SU-DHL-6 (cell line): ENCODE data around the gene ARMH3.

Experiments
- H2AFZ ChIP-seq: fragments of 200-600 bp; sonication (generic); 2 replicates; pipeline ENCODE4 v1.6.1; 2014; ENCODE audit warnings: low read depth, mild to moderate bottlenecking, moderate library complexity, mixed read lengths, antibody characterized with exemption, low read length; ENCODE audit not compliant: severe bottlenecking
- H3F3A ChIP-seq: fragments of 200-600 bp; shearing (Covaris generic); 2 replicates; pipeline ENCODE4 v1.6.0; 2016; ENCODE audit warnings: antibody characterized with exemption, mild to moderate bottlenecking; ENCODE audit not compliant: insufficient read depth
- H3K27ac ChIP-seq: fragments of 200-600 bp; sonication (generic); 2 replicates; pipeline ENCODE4 v1.5.1; 2016; ENCODE audit warnings: low read depth, mild to moderate bottlenecking, low read length, moderate library complexity, mixed read lengths
- H3K27me3 ChIP-seq: fragments of 200-600 bp; sonication (generic), shearing (Covaris generic); 2 replicates; pipeline ENCODE4 v1.6.0; 2014; ENCODE audit warnings: mild to moderate bottlenecking, low read length
- H3K36me3 ChIP-seq: fragments of 200-600 bp; sonication (generic); 2 replicates; pipeline ENCODE4 v1.6.1; 2014; ENCODE audit warnings: mild to moderate bottlenecking, low read length, mixed read lengths
- H3K4me2 ChIP-seq: fragments of 300-600, 200-600 bp; shearing (Covaris generic), sonication (generic); 2 replicates; pipeline ENCODE4 v1.6.0; 2014; ENCODE audit warnings: low read length, low read depth, mild to moderate bottlenecking; ENCODE audit not compliant: poor library complexity, severe bottlenecking
- H3K4me3 ChIP-seq: fragments of 200-600 bp; sonication (generic); 2 replicates; pipeline ENCODE4 v1.5.1; 2014; ENCODE audit warnings: antibody characterized with exemption, low read length, mild to moderate bottlenecking, mixed read lengths; ENCODE audit not compliant: insufficient read depth, poor library complexity, severe bottlenecking
- H3K79me2 ChIP-seq: fragments of 200-600 bp; sonication (generic); 2 replicates; pipeline ENCODE4 v1.6.1; 2014; ENCODE audit warnings: mild to moderate bottlenecking, low read length, moderate library complexity; ENCODE audit not compliant: insufficient read depth
- H3K9ac ChIP-seq: fragments of 200-600 bp; sonication (generic); 2 replicates; pipeline ENCODE4 v1.7.0; 2014; ENCODE audit warnings: mild to moderate bottlenecking, low read length
- H3K9me2 ChIP-seq: fragments of 200-600 bp; sonication (generic); replicated peaks from 2 replicates; pipeline ENCODE4 v1.6.1; 2014; ENCODE audit warnings: low read length; ENCODE audit not compliant: insufficient read depth
- H3K9me3 ChIP-seq: fragments of 200-600 bp; sonication (generic); 2 replicates; pipeline ENCODE4 v1.6.1; 2014; ENCODE audit warnings: low read length, mixed read lengths; ENCODE audit not compliant: insufficient read depth
- H4K20me1 ChIP-seq: fragments of 200-600 bp; sonication (generic); 2 replicates; pipeline ENCODE4 v1.6.1; 2014; ENCODE audit warnings: low read depth, mild to moderate bottlenecking, antibody characterized with exemption, low read length, moderate library complexity, mixed read lengths
- EZH2phosphoT487 ChIP-seq: fragments of 200-600 bp; sonication (generic), shearing (Covaris generic); conservative IDR thresholded peaks from 2 replicates; pipeline ENCODE4 v1.6.1; 2018; ENCODE audit warnings: mild to moderate bottlenecking, antibody characterized with exemption, low read length, moderate library complexity, mixed read lengths
- TF ChIP-seq, protein P1 (sequence below): fragments of 200-600 bp; sonication (generic); IDR thresholded peaks from one replicate; pipeline ENCODE4 v1.5.1; 2017; ENCODE audit warnings: antibody characterized with exemption, mild to moderate bottlenecking, low read length, moderate library complexity; ENCODE audit not compliant: insufficient read depth, poor library complexity, severe bottlenecking

The ARMH3 gene

GRCh38 chr10:101939008-101939648 lies 116.8 kb downstream of the ARMH3 start:
- TF ChIP-seq EZH2phosphoT487, result no peak
- TF ChIP-seq, protein P1, sequence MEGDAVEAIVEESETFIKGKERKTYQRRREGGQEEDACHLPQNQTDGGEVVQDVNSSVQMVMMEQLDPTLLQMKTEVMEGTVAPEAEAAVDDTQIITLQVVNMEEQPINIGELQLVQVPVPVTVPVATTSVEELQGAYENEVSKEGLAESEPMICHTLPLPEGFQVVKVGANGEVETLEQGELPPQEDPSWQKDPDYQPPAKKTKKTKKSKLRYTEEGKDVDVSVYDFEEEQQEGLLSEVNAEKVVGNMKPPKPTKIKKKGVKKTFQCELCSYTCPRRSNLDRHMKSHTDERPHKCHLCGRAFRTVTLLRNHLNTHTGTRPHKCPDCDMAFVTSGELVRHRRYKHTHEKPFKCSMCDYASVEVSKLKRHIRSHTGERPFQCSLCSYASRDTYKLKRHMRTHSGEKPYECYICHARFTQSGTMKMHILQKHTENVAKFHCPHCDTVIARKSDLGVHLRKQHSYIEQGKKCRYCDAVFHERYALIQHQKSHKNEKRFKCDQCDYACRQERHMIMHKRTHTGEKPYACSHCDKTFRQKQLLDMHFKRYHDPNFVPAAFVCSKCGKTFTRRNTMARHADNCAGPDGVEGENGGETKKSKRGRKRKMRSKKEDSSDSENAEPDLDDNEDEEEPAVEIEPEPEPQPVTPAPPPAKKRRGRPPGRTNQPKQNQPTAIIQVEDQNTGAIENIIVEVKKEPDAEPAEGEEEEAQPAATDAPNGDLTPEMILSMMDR, result no peak
- Histone ChIP-seq H3K27me3 (no peaks in the 10 kb centered on the region), H3K9me2 (no peaks in the 10 kb centered on the region), H2AFZ (no peak overlapping the region), H3K36me3 (no peaks in the 10 kb centered on the region), H4K20me1 (no peaks in the 10 kb centered on the region), H3F3A (no peaks in the 10 kb centered on the region), H3K9ac (no peak overlapping the region), H3K79me2 (no peaks in the 10 kb centered on the region), H3K4me3 (no peak overlapping the region), H3K27ac (no peak overlapping the region), H3K4me2 (no peak overlapping the region), H3K9me3 (no peaks in the 10 kb centered on the region)

DNA sequence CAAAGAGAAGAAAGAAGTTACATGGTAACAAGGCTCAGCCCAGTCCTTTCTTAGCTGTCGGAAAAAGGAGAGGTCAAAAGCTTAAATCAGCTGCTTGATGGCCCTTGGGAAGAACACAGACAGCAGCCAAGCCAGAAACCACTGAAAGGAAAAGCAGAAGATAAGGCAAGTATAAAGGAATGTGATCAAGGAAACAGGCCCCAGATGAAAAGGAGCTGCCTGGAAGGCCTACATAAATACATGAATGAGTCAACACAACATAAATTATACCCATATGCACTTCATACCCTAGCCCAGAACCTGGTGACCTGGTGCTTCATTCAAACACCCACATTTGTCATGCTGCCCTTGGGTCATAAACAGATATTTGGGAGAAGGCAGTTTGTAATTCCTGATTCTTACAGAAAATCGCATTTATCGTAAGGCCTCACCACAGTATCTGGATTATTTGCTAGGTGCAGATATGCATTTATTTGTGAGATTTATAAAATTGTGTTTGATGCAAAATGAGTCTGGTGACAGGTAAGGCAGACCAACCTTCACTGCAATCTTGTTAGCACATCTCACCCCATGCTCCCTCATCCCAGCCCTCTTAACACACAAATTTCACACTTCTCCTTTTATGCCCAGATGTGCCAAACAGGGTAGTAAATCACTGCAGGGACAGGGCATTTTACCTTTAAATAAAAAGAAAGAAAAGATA lies 117.5 kb downstream of the ARMH3 start:
- no peak overlapping the region for H2AFZ ChIP-seq
- no peaks in the 10 kb centered on the region for H4K20me1 ChIP-seq
- H3K4me3 ChIP-seq, result no peak overlapping the region
- no peaks in the 10 kb centered on the region for H3K36me3 ChIP-seq
- H3K9me2 ChIP-seq, result no peaks in the 10 kb centered on the region
- H3K4me2 ChIP-seq, result no peak overlapping the region
- H3K27ac ChIP-seq, result no peak overlapping the region
- no peaks in the 10 kb centered on the region for H3K9me3 ChIP-seq
- no peaks in the 10 kb centered on the region for H3F3A ChIP-seq
- no peak overlapping the region for H3K9ac ChIP-seq
- H3K79me2 ChIP-seq, result no peaks in the 10 kb centered on the region
- no peak for TF ChIP-seq EZH2phosphoT487
- TF ChIP-seq, protein P1, result no peak
- no peaks in the 10 kb centered on the region for H3K27me3 ChIP-seq

DNA sequence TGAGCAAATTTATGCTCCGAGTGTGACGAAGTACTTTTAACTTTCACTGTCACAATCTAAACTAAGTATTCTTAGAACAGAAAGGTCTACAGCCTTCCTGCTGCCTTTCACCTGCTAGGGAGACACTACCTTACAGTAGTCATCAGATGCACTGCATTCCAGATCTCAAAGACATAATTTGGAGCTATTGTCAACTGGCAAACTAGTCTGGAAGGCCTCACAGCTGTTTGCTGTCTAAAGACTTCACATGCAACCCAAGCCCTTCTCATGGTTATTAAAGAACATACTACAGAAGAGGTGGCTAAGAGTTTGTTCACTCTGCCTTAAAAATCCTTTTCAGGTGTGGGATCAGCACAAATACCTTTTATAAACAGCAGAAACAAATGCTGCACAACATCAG lies 120.5 kb downstream of the ARMH3 start:
- no peaks in the 10 kb centered on the region for H3K27me3 ChIP-seq
- H3K79me2 ChIP-seq, result no peaks in the 10 kb centered on the region
- H3K9me2 ChIP-seq, result no peaks in the 10 kb centered on the region
- H3K4me3 ChIP-seq, result no peak overlapping the region
- no peaks in the 10 kb centered on the region for H3F3A ChIP-seq
- H3K9me3 ChIP-seq, result no peaks in the 10 kb centered on the region
- H3K27ac ChIP-seq, result no peak overlapping the region
- no peak overlapping the region for H2AFZ ChIP-seq
- TF ChIP-seq EZH2phosphoT487, result no peak
- TF ChIP-seq, protein P1, result no peak
- no peaks in the 10 kb centered on the region for H3K36me3 ChIP-seq
- no peak overlapping the region for H3K4me2 ChIP-seq
- H4K20me1 ChIP-seq, result no peaks in the 10 kb centered on the region
- no peak overlapping the region for H3K9ac ChIP-seq
